ENCODE measurements around the gene TMEM132E.

Gene TMEM132E

DNA sequence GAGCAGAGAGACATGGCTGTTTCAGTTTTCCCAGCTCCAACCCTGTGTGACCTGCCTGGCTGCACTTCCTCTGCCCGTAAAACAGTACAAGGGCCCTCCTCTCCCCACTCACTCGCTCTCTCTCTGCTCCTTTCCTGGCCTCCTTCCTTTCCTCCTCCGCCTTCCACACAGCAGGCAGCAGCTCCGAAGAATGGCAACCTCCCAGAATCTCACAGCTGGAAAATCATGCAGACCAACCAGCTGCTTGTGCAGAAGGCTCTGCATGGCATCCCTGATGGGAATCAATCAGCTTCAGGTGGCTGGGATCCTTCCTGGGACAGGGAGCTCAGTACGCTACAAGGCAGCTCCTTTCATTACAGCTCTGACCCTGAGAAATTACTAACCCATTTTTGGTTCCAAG is 27.4 kb downstream of the TMEM132E start:
- DNase-seq, result no peak

DNA sequence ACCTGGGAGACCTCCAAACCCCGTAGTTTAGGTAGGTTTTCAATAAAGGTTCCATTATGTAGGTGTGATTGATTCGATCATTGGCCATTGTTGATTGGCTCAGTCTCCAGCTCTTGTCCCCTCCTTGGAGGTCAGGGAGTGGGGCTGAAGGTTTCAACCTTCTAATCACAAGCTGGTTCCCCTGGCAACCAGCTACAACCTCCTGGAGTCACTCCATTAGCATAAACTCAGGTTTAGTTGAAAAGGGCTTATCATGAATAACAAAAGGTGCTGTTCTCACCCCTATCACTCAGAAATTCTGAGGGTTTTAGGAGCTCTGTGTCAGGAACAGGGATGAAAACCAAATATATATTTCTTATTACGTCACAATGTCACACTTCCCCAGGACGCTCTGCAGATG is 28.5 kb downstream of the TMEM132E start:
- no peak for DNase-seq

DNA sequence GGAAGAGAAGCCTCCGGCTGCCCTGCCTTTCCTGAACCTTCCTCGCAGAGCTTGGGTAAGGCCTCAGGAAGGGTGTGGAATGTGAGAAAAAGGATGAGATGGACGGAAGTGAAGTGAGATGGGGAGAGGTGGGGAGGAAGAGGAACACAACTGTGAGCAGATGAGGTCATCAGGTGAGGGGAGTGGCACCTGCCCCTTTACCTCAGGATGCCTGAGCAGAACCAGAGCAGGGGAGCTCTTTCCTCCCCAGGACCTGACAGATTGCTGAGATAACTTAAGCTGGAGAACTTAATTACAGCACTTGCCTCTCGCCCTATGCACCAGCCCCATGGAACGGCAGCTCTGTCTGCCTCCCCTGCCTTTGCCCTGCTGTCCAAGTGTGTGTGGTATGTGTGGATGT is 29.8 kb downstream of the TMEM132E start:
- no peak for DNase-seq

DNA sequence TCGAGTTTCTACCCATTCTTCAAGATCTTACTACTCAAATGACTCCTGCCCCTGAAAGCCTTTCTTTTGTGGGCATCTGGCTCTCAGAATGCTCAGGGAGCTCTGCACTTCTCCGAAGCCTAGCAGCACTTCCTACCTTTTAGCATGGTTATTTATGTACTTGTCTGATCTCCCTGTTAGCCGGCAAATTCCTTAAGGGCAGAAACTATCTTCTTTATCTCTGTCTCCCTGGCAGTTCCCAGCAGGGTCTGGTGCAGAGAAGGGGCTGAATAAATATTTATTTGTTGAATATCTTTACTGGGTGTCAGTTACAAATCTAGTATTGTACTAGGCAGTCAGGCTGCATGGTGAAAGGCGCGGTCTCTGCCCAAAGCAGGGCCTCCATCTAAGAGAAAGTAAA is 30.7 kb downstream of the TMEM132E start:
- no peak for DNase-seq

DNA sequence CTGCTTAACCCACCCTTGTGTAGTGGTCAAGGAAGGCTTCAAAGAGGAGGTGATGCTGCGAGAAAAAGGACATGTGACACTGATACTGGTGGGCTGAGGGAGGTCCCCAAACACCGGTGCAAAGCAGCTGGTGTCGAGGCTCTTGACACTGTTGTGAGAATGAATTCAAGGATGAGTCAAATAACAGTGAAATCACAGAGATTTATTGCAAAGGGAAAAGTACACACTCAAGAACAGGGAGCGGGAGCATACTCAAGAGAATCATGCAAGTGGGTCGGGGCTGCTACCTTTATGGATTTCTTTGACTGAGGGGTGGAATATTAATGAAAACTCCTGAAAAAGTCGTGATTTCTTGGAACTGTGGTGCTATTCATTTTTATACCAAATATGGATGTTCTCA is 31.1 kb downstream of the TMEM132E start:
- no peak for DNase-seq

DNA sequence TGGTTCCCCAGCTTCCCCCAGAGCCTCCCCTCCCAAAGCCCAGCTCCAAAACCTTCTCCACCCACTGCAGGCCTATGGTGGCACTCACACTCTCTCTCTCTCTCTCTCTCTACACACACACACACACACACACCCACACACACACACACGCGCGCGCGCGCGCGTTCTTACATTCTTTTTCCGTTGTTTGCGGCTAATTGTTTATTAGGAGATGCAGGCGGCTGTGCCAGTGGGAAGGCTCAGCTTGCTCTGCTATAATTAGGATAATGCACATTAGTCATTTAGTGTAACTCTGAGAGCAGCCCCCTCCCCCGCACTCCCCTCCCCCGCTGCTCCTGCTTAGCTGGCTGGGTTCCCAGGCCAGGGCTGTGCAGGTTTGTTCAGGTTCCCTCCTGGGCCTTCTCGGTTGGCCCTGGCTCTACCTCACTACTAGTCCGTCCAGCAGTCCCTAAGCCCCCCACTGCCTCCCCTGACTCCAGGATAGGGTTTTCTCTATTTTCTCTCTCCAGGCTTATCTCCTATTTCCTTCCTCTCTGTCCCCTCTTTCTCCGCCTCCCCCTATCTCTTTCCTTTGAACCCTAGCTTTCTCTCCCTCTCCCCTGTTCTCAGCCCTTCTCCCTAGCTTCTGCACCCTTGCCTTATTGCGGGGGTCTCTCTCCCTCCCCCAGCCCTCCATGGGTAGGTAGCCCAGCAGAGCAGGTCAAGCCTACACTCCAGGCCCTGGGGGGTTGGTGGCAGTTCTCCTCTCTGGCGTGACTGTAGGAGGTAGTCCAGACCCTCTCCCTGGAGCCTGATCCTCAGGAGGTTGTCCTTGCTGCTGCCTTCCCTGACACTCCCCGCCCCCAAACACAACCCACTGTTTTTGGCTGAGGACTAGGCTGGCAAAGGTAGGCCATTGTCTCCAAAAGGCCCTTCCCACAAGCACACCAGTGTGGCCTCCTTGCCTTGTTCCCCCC is 34.0 kb downstream of the TMEM132E start:
- no peak for DNase-seq

DNA sequence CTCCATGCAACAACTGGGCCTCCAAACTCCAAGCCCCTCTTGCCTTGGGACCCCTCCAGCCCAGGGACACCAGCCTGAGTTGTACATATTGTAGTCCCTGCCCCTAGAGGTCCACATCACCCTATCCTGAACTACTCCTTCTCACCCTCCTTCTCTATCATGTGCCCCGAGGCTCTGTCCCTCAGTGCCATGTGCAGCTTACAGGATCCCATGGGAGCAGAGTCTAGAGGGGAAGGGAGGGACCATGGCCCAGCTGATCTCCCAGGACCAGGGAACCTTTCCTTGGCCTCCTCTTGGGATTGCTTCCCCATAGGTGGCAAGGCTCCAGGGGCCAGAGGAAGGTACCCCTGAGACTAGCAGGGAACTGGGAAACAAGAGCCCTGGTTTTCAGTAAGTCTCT is 35.3 kb downstream of the TMEM132E start:
- no peak for DNase-seq

DNA sequence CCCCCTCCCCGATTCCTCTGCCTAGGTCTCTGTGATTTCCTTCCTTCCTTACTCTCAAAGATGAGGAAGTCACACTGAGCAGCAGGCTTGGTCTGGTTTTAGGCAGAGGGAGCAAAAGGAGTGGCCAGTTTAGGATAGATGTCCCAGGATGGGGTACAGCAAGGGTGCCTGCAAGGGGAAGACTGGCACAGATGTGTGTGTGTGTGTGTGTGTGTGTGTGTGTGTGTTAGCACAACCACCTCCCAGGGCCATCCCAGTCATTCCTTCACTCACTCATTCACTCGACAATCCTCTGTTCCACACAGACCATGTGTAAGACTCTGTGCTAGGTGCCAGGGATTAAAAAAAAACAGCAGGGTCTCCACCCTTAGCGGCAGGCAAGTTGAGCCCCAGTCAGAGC is 35.9 kb downstream of the TMEM132E start:
- no peak for DNase-seq

DNA sequence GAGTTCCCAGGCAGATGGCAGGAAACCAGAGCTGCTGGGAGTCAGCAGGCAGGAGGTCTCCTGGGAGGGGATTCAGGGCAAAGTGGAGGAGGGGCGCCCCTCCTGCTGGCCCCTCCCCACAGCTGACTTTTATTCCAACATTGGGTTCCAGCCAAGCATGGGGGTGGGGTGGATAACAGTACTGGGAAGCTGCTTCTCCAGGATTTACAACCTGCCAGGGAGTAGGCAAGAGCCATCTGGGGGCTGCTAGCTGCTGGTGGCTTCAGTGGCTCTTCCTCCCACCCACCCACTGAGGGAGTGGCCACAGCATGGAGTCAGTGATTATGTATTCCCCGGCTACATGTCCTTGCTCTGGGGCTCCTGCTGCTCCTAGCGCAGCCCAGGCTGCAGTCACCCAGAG is 36.8 kb downstream of the TMEM132E start:
- DNase-seq, result no peak

DNA sequence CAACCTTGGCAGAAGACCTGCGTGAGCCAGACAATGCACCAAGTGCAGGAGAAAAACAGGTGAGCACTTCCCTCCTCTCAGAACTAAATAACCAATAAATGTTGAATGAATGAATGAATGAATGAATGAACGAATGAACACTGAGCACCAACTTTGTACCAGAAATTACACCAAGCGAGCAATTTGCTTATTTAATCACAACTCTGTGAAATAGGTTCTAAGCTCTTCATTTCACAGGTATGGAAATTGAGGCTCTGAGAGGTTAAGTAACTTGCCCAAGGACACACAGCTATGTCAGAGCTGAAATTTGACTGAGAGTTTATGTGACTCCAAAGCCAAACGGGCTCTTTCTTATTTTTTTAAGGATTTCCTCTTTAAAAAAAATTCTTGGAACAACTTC is 38.0 kb downstream of the TMEM132E start:
- no peak for DNase-seq

DNA sequence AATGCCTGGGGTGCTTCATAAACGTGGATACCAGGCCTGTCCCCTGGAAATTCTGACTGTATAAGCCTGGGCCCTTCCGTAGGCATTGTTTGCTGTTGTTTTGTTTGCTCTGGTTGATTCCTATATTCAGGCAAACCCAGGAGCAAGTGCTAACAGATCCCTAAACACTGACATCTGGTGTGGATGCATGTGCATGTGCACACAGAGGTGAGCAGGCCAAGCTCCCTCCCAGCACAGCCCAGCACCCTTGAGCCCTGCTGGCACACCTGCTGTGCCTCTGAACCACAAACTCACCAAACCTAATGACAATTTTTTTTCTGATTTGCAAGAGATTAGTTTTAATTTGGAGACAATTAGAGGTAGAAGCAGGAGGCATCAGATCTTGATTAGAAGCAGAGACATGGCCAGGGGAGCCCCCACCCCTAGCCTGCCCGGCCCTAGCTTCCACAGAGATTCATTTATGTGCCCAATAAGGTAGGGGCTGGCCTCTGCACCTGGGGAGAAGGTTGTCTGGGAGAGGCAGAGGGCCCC is 40.4 kb downstream of the TMEM132E start:
- DNase-seq, result no peak

DNA sequence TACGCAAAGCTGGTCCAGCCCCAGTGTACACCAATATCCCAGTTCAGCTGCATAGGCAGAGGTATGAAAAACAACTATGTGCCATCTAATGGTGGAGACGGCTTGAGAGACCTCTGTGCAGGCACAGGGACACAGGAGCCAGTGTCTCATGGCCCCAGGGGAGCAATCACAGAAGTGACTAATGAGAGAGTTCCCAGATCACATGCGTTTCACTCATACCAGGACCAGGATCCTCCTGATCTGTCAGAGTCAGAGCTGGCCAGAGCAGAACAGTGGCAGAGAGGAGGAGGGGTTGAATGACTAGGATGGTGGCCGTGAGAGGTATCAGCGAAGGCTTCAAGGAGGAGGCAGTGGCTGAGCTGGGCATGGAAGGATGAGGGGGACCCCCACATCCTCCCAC is 41.1 kb downstream of the TMEM132E start:
- DNase-seq, result no peak

DNA sequence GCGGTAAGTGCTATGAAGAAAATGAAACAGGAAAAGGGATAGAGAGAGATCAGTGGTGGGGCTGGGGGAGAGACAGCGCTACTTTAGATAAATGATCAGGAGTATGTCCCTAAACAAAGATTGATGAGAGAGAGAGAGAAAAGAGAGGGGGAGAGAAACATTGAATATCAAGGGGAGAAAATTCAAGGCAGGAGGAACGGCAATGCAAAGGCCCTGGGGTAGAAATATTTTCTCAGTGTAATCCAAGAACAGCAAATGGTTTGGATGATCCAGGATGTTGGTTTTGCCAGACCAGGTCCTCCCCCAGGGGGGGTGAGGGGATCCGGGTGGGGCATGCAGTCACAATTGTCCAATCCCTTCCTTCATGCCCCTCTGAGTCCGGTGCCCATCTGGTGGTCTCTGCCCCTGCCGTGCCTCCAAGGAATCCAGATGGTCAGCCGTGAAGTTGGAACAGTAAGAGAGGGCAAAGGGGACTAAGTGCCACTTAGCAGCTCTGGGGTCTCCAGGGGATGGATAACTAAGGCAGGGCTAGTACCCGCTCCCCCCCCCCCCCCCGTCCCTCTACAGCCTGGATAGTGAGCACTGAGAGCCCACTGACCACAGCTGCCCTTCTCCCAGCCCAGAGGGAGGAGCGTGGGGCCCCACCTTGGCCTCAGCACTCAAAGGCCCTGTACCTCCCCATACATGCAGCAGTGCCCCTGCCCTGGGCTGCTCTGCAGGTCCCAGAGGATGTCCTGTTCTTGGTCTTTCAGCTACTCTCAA is 43.7 kb downstream of the TMEM132E start:
- no peak for DNase-seq

DNA sequence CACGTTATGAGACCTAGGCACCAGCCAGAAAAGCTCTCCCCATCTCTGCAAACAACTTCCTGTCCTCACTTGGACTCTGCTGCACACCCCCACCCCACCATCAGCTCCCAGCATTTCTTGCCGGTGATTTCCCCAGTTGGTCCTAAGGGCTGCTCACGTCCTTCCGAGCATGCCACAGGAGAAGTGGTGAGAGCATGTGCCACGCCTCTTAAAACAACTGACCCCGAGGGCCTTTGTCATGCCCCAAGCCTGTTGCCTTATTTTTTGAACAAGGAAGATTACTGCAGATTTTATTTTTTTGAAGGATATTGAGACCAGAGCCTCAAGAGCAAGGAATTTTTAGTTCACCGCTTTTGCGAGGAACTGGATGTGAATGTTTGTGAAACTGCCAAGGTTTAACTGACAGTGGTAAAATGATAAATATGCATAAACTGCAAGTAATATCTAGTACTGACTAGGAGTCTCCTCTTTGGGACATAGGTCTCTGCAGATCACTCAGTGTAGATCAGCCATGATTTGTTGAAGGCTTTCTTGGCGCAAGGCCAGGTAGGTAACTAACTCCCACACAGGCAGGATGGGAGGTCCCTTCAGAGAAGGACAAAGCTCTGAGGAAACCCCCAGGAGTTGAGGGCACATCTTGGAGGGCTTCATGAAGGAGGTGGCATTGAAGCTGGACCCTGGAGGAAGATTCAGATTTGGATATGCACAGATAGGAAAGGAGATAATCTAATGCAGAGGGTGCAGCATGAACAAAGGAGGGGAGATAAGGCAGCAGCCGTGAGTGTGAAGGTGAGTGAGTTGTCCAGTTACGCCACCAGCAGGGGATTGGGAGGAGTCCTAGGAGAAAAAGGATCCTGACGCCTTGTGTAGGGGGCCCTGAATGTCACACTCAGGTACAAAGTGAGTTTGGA is 44.7 kb downstream of the TMEM132E start:
- no peak for DNase-seq

DNA sequence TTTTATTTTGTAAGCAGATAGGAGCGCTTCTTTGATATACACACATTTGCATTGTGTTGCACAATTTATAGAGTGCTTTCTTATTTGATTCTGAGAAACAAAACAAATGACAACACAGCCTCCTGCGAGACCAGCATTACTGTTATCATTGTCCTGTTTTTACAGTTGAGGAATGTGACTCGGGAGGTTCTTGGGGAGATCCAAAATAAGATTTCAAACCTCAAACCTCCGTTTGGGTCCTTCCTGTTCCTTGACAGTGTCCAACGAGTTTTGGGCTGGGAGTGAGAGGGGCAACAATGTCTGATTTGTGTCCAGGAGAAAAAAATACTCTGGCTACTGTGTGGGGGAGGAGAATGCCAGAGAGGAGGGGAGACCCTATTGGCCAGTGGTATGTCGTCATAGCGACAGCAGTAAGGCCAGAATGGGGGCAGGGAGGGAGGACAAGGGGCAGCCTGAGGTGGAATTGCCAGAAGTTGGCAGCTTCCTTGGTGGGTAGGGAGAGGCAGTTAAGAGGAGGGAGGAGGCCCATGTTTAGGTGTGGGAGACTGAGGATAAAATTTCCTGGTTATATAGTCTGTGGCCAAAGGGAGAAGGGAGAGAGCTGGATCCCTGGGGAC is 45.5 kb downstream of the TMEM132E start:
- no peak for DNase-seq

DNA sequence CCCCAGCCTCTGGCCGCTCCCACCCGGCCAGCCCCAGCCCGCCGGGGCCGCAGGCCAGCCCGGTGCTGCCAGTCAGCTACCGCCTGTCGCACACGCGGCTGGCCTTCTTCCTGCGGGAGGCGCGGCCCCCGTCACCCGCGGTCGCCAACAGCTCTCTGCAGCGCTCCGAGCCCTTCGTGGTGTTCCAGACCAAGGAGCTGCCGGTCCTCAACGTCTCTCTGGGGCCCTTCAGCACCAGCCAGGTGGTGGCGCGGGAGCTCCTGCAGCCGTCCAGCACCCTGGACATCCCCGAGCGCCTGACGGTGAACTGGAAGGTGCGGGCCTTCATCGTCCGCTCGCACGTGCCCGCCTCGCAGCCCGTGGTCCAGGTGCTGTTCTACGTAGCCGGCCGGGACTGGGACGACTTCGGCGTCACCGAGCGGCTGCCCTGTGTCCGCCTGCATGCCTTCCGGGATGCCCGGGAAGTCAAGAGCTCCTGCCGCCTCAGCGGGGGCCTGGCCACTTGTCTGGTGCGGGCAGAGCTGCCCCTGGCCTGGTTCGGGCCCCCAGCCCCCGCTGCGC is 46.8 kb downstream of the TMEM132E start:
- DNase-seq, result no peak

DNA sequence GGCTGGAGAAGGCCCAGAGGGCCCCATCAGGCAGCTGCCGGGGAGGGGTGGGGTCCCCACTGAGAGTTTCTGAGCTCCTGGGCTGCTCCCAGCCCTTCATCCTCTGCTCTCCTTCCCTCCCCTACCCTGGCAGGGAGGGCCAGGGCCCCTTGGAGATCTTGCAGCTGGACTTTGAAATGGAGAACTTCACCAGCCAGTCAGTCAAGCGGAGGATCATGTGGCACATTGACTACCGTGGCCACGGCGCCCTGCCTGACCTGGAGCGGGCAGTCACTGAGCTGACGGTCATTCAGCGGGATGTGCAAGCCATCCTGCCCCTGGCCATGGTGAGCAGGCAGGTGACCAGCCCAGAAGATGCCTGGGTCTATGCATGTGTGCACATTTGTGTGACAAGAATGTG is 49.5 kb downstream of the TMEM132E start:
- no peak for DNase-seq

DNA sequence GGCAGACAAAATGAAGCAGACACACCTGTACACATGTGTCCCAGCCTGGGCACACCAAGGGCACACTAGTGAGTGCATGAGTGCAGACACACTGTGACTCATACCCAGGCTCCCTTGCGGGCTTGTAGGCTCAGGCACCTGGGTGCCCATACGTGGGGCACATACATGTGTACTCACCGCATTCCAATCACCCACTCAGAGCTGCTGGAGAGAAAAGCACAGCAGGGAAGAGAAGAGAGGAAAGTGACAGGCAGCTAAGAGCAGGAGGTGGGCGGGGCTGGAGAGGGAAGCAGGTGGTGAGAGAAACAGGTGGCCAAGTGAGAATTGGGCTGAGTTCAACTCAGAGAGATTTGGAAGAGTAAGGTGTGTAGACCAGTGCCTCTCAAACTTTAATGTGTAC is 54.0 kb downstream of the TMEM132E start:
- no peak for DNase-seq

DNA sequence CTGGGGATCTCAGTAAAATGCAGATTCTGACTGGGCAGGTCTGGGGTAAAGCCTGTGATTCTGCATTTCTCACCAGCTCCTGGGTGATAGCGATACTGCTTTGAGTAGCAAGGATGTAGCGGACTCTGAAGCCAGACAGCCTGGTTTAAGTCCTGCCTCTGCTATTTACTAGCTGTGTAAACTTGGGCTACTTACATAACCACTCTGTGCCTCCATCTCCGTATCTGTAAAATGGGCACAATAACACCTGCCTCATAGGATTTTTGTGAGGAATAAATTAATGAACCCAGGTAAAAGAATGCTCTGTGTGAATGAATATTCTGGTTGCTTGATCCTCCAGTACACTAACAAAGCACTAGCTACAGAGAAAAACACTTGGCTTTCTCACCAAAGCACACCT is 54.4 kb downstream of the TMEM132E start:
- no peak for DNase-seq

DNA sequence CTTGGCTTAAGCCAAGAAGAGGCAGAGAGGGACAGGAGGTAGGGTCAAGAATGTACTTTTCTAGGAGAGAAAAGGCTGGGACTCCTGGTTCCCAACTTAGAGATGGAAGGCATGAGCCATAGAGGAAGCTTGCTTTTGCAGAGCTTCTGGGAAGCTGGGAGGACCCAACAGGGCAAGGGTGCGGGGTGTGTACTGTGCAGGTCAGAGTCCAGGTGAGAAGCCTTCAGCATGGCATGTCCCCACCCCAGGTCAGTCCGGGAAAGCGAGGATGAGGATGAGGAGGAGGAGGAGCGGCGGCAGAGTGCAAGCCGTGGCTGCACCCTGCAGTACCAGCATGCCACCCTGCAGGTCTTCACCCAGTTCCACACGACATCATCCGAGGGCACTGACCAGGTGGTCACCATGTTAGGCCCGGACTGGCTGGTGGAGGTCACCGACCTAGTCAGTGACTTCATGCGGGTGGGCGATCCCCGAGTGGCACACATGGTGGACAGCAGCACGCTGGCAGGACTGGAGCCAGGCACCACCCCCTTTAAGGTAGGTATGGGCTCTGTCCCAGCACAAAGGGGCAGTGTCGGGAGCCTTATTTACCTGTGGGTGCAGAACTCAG is 55.3 kb downstream of the TMEM132E start:
- DNase-seq, result no peak

DNA sequence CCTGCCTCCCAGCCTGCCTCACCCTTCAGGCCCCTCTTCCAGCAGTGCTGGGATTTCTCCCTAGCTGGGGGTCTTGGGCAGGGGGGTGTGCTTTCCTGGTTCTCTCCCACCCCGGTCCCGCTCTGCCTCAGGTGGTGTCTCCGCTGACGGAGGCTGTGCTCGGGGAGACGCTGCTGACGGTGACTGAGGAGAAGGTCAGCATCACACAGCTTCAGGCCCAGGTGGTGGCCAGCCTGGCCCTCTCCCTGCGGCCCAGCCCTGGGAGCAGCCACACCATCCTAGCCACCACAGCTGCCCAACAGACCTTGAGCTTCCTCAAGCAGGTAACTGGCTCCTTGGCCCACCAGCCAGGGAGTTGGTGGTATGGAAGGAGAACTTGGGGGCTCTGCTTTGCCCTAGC is 56.5 kb downstream of the TMEM132E start:
- no peak for DNase-seq
